Measurements from ENCODE around the gene ZBTB20. TPM values are rescaled to one million over a fixed set of nuclear protein-coding genes. Genes with fewer than 3 reads are reported as not detected.

The ZBTB20 gene
- total and polyA plus RNA-seq, 2 of the 4 experiments (the other 2 are of a cell fraction), result 0.75 to 14.7 TPM

DNA sequence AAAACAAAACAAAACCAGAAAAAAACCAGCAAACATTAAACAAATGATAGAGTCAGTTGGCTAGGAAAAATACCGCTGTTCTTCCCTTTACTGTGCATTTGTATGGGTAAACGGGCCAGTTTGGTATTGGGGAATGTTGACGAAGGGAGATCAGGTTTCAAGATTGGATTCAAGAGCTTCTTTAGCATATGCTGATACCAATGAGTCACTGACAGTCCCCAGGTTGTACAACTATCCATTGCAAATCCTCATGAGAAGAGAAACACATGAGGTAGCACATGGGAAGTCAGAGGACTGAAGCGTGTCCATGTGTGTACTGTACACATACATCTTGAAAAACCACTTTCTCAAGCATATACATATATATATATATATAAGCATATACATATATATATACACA is 827.6 kb downstream of the ZBTB20 start:
- no peak overlapping the region for H3K4me3 ChIP-seq (ENCODE audit: insufficient read depth, low read depth, low read length)
- no peak overlapping the region for H2AK5ac ChIP-seq (ENCODE audit: low read depth, low read length)
- no peak overlapping the region for H3K23ac ChIP-seq (ENCODE audit: low read depth, low read length)
- no peaks in the 10 kb centered on the region for H4K20me1 ChIP-seq (ENCODE audit: insufficient read depth, low read length)
- intact Hi-C loops (cut with micrococcal nuclease) (no loop called here), dilution Hi-C loops (cut with HindIII; ENCODE audit: low sequenced_read_pairs, unreplicated experiment) (no loop called here), in situ Hi-C loops (cut with MboI; ENCODE audit: low sequenced_read_pairs) (no loop called here)
- POLR2A ChIA-PET (ENCODE audit: unreplicated experiment), result interaction anchor here (0.6 kb wide), 1 partner anchor 65 kb away, joined by 6 read pairs; no protein-coding TSS in a partner anchor
- DNase-seq, result peak; percentile 95
- H2BK120ac ChIP-seq (ENCODE audit: low read depth, low read length), result no peak overlapping the region
- H3K9me1 ChIP-seq (ENCODE audit: insufficient read depth, low read length), result peaks cover 5% of the 10 kb centered on the region; the same call in 1 of the 2 replicates
- H3K4me1 ChIP-seq (ENCODE audit: control insufficient read depth, insufficient read depth, low read length), result peaks cover 3% of the 10 kb centered on the region; the same call in 1 of the 2 replicates
- H3K9me3 ChIP-seq (ENCODE audit: control insufficient read depth, insufficient read depth, low read length), result no peaks in the 10 kb centered on the region
- TF ChIP-seq MXI1 (IDR thresholded peaks at IDR 0.05; ENCODE audit: borderline replicate concordance, low read depth, low read length), result peak; percentile 66; the same call in 1 of the 2 replicates
- peak; percentile 19; the same call in 1 of the 2 replicates for TF ChIP-seq CEBPB (IDR thresholded peaks at IDR 0.05; ENCODE audit: low read depth, low read length)
- no peak for TF ChIP-seq RCOR1 (IDR thresholded peaks at IDR 0.05; ENCODE audit: insufficient replicate concordance, low read length)
- TF ChIP-seq FOS (IDR thresholded peaks at IDR 0.05; ENCODE audit: low read depth, low read length), result peak; percentile 44; the same call in 1 of the 2 replicates
- TF ChIP-seq POLR2A (IDR thresholded peaks at IDR 0.05; ENCODE audit: low read depth, low read length), result no peak
- TF ChIP-seq RAD21 (IDR thresholded peaks at IDR 0.05; ENCODE audit: low read length), result no peak
- no peak overlapping the region for H4K8ac ChIP-seq (ENCODE audit: low read depth in 2 of 2, low read length in 2 of 2)
- H2AK9ac ChIP-seq (replicated peaks; ENCODE audit: low read depth, low read length, poor library complexity), result no peak overlapping the region
- H2BK20ac ChIP-seq (ENCODE audit: low read depth, low read length), result no peak overlapping the region
- no CpG with 5 or more reads among the region's 4 CpGs for WGBS, 2 experiments (ENCODE audit: extremely low coverage in 2 of 2, insufficient read length in 1 of 2)
- H3K18ac ChIP-seq (ENCODE audit: low read depth, low read length), result no peak overlapping the region
- BruUV-seq (replicated peaks), result no TSS peak
- peak; percentile 91 for ATAC-seq (ENCODE audit: low read depth)
- no peak overlapping the region for H4K5ac ChIP-seq (ENCODE audit: low read depth, low read length)
- CTCF ChIA-PET, result no interaction called here
- no peak overlapping the region for H2AFZ ChIP-seq (replicated peaks; ENCODE audit: low read length, poor library complexity)
- H3K14ac ChIP-seq (replicated peaks; ENCODE audit: low read depth, low read length), result no peak overlapping the region
- no peak overlapping the region for H2BK15ac ChIP-seq (ENCODE audit: low read depth, low read length)
- no peak overlapping the region for H3K56ac ChIP-seq (ENCODE audit: extremely low read depth, insufficient read depth, low read length)
- H3K36me3 ChIP-seq (ENCODE audit: control insufficient read depth, insufficient read depth, low read length), result no peaks in the 10 kb centered on the region
- H2BK5ac ChIP-seq (ENCODE audit: low read depth, low read length, poor library complexity, severe bottlenecking), result peak overlapping the region; percentile 40
- H3K9ac ChIP-seq (ENCODE audit: low read depth, low read length), result no peak overlapping the region
- no peak overlapping the region for H3K27ac ChIP-seq (ENCODE audit: insufficient read depth, low read length)
- H4K91ac ChIP-seq (ENCODE audit: insufficient read depth, low read depth, low read length), result no peak overlapping the region
- H3K79me1 ChIP-seq (ENCODE audit: low read depth in 1 of 2, low read length in 2 of 2), result peaks cover 0 to 8% of the 10 kb centered on the region in 2 experiments; a peak in 1 of 4 replicates
- no peak overlapping the region for H3K4ac ChIP-seq (ENCODE audit: low read depth, low read length)
- peak overlapping the region; percentile 46; the same call in 1 of the 2 replicates for H3K4me2 ChIP-seq (ENCODE audit: low read depth, low read length)
- H3K27me3 ChIP-seq (ENCODE audit: control insufficient read depth, insufficient read depth, low read length), result no peaks in the 10 kb centered on the region

All from IMR-90 (cell line).